Measurements from ENCODE around the gene PNPLA7. TPM values are rescaled to one million over a fixed set of nuclear protein-coding genes. Genes with fewer than 3 reads are reported as not detected.

PNPLA7 gene
- total RNA-seq, 1 experiment from 2014 or later: 0.90 TPM

DNA sequence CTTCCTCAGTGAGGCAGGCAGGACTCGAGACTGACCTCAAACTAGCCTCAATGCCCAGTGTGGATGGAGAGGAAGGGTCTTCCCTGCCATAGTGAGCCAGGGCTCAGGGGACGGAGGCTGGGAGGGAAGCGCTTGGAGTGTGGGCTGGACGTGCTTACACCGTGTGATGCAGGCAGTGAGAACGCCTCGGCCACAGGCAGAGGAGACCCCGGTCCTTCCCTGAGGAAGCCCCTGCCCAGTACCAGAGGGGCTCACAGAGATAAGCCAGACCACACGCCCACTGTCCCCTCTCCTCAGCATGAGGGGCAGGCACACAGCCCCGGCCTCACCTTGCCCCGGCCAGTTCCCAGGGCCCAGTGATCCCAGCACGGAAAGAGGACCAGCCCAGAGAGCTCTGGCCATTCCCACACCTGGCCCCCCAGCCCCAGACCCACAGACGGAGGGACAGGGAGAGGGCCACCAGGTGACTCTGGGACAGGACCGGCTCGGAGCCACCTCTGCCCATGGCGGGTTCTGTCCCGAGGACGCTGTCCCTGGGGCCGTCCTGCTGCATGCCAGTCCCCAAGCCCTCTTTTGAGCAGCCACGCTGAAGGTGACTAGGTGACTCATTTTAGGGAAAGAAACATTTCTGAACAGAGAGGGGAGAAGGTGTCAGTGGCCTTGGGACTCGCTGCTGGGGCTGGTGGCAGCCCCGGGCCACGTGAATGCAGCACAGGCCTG lies 85.0 kb downstream of the PNPLA7 start:
- POLR2A ChIA-PET (ENCODE audit: low non-redundant PET): no interaction called here
- H3K9me3 ChIP-seq (ENCODE audit: low read depth, low read length, poor library complexity, severe bottlenecking): no peaks in the 10 kb centered on the region
- CTCF ChIA-PET: no interaction called here
- no peak overlapping the region for H3K27ac ChIP-seq (ENCODE audit: low read depth, low read length, poor library complexity, severe bottlenecking)
- no TSS peak for BruUV-seq (replicated peaks)
- H3K27me3 ChIP-seq (replicated peaks; ENCODE audit: insufficient read depth, low read depth, low read length, poor library complexity): no peaks in the 10 kb centered on the region
- H3K4me3 ChIP-seq (ENCODE audit: low read depth, low read length, poor library complexity, severe bottlenecking): no peak overlapping the region
- DNase-seq (ENCODE audit: low spot score): no peak
- no peaks in the 10 kb centered on the region for H3K4me1 ChIP-seq (ENCODE audit: insufficient read depth, low read length, poor library complexity, severe bottlenecking)
- intact Hi-C loops (cut with micrococcal nuclease; ENCODE audit: unreplicated experiment): no loop called here
- TF ChIP-seq EZH2 (IDR thresholded peaks at IDR 0.05; ENCODE audit: borderline replicate concordance, low read depth, low read length, poor library complexity, severe bottlenecking) (no peak), CTCF (conservative IDR thresholded peaks at IDR 0.05; ENCODE audit: low read depth, low read length) (no peak)
- H3K36me3 ChIP-seq (ENCODE audit: insufficient read depth, low read length, poor library complexity, severe bottlenecking): no peaks in the 10 kb centered on the region

GRCh38 chr9:137464291-137464999 lies 85.8 kb downstream of the PNPLA7 start:
- H3K9me3 ChIP-seq (ENCODE audit: low read depth, low read length, poor library complexity, severe bottlenecking): no peaks in the 10 kb centered on the region
- H3K36me3 ChIP-seq (ENCODE audit: insufficient read depth, low read length, poor library complexity, severe bottlenecking): no peaks in the 10 kb centered on the region
- intact Hi-C loops (cut with micrococcal nuclease; ENCODE audit: unreplicated experiment): no loop called here
- no peaks in the 10 kb centered on the region for H3K27me3 ChIP-seq (replicated peaks; ENCODE audit: insufficient read depth, low read depth, low read length, poor library complexity)
- POLR2A ChIA-PET (ENCODE audit: low non-redundant PET): no interaction called here
- no peak for DNase-seq (ENCODE audit: low spot score)
- TF ChIP-seq EZH2 (IDR thresholded peaks at IDR 0.05; ENCODE audit: borderline replicate concordance, low read depth, low read length, poor library complexity, severe bottlenecking) (no peak), CTCF (conservative IDR thresholded peaks at IDR 0.05; ENCODE audit: low read depth, low read length) (no peak)
- BruUV-seq (replicated peaks): no TSS peak
- no peak overlapping the region for H3K27ac ChIP-seq (ENCODE audit: low read depth, low read length, poor library complexity, severe bottlenecking)
- H3K4me1 ChIP-seq (ENCODE audit: insufficient read depth, low read length, poor library complexity, severe bottlenecking): peaks cover 6% of the 10 kb centered on the region
- CTCF ChIA-PET: no interaction called here
- H3K4me3 ChIP-seq (ENCODE audit: low read depth, low read length, poor library complexity, severe bottlenecking): no peak overlapping the region

- no TSS peak for BruUV-seq (replicated peaks)
- no peak for DNase-seq (ENCODE audit: low spot score)
- no peaks in the 10 kb centered on the region for H3K9me3 ChIP-seq (ENCODE audit: low read depth, low read length, poor library complexity, severe bottlenecking)
These were observed 86.3 kb downstream of the PNPLA7 start for GRCh38 chr9:137463931-137464290.

More at GRCh38 chr9:137463931-137464290, 86.3 kb downstream of the PNPLA7 start:
- POLR2A ChIA-PET (ENCODE audit: low non-redundant PET): no interaction called here
- Histone ChIP-seq H3K4me1 (ENCODE audit: insufficient read depth, low read length, poor library complexity, severe bottlenecking) (peaks cover 8% of the 10 kb centered on the region), H3K27me3 (replicated peaks; ENCODE audit: insufficient read depth, low read depth, low read length, poor library complexity) (no peaks in the 10 kb centered on the region), H3K36me3 (ENCODE audit: insufficient read depth, low read length, poor library complexity, severe bottlenecking) (no peaks in the 10 kb centered on the region), H3K27ac (ENCODE audit: low read depth, low read length, poor library complexity, severe bottlenecking) (no peak overlapping the region), H3K4me3 (ENCODE audit: low read depth, low read length, poor library complexity, severe bottlenecking) (no peak overlapping the region)
- intact Hi-C loops (cut with micrococcal nuclease; ENCODE audit: unreplicated experiment): no loop called here
- CTCF ChIA-PET: no interaction called here
- no peak for TF ChIP-seq CTCF (conservative IDR thresholded peaks at IDR 0.05; ENCODE audit: low read depth, low read length)
- TF ChIP-seq EZH2 (IDR thresholded peaks at IDR 0.05; ENCODE audit: borderline replicate concordance, low read depth, low read length, poor library complexity, severe bottlenecking): no peak
